Measurements from ENCODE around the gene CTDP1. TPM values are rescaled to one million over a fixed set of nuclear protein-coding genes. Genes with fewer than 3 reads are reported as not detected.
"Not testable (repeated sequence)": the region's sequence is repeated elsewhere in the genome, so short reads cannot be mapped to it uniquely, and the experiment has no call there.

The CTDP1 gene
- total RNA-seq, 4 donors from 2014 or later, result 18.1 to 40.5 (median 25.7) TPM

- TF ChIP-seq EP300 (IDR thresholded peaks at IDR 0.05), result no peak
- no peak for TF ChIP-seq POLR2A (IDR thresholded peaks at IDR 0.05)
- no peak for TF ChIP-seq CTCF (IDR thresholded peaks at IDR 0.05)
- DNase-seq (ENCODE audit: low spot score in 2 of 2), result no peak
- H3K9me3 ChIP-seq, result peaks cover 0 to 20% (median 0%) of the 10 kb centered on the region in 4 donors
- H3K4me1 ChIP-seq, result no peaks in the 10 kb centered on the region
- no peaks in the 10 kb centered on the region for H3K27me3 ChIP-seq
- peaks cover 0 to 88% (median 45%) of the 10 kb centered on the region in 3 donors for H3K36me3 ChIP-seq
- no peak overlapping the region for H3K4me3 ChIP-seq
- WGBS, 2 donors, result 96 to 97% methylated on average over 33 of the region's 33 CpGs
- H3K27ac ChIP-seq, result no peak overlapping the region
These were observed 47.6 kb downstream of the CTDP1 start for GRCh38 chr18:79727211-79727610.

GRCh38 chr18:79728931-79729586, 49.5 kb downstream of the CTDP1 start:
- WGBS, 2 donors, result 94 to 99% methylated on average over 35 of the region's 35 CpGs
- TF ChIP-seq CTCF (IDR thresholded peaks at IDR 0.05) (no peak), EP300 (IDR thresholded peaks at IDR 0.05) (no peak), POLR2A (IDR thresholded peaks at IDR 0.05) (no peak)
- Histone ChIP-seq H3K4me1 (no peaks in the 10 kb centered on the region), H3K27me3 (no peaks in the 10 kb centered on the region), H3K4me3 (no peak overlapping the region), H3K36me3 (peaks cover 0 to 87% (median 45%) of the 10 kb centered on the region in 3 donors), H3K9me3 (peaks cover 0 to 32% (median 0%) of the 10 kb centered on the region in 4 donors), H3K27ac (no peak overlapping the region)
- DNase-seq (ENCODE audit: low spot score in 2 of 2), result no peak

- no peak for DNase-seq (ENCODE audit: low spot score in 2 of 2)
- Histone ChIP-seq H3K9me3 (peaks cover 0 to 32% (median 0%) of the 10 kb centered on the region in 4 donors), H3K4me3 (no peak overlapping the region), H3K27ac (no peak overlapping the region), H3K27me3 (no peaks in the 10 kb centered on the region), H3K4me1 (no peaks in the 10 kb centered on the region), H3K36me3 (peaks cover 0 to 87% (median 45%) of the 10 kb centered on the region in 3 donors)
- no peak for TF ChIP-seq POLR2A (IDR thresholded peaks at IDR 0.05)
- no peak for TF ChIP-seq EP300 (IDR thresholded peaks at IDR 0.05)
- no peak for TF ChIP-seq CTCF (IDR thresholded peaks at IDR 0.05)
- WGBS, 2 donors, result 97 to 100% methylated on average over 5 to 12 of the region's 12 CpGs
These were observed 50.0 kb downstream of the CTDP1 start for GRCh38 chr18:79729611-79730010.

GRCh38 chr18:79730804-79731203, 51.2 kb downstream of the CTDP1 start:
- Histone ChIP-seq H3K36me3 (peaks cover 0 to 87% (median 35%) of the 10 kb centered on the region in 3 donors), H3K4me1 (no peaks in the 10 kb centered on the region), H3K27me3 (no peaks in the 10 kb centered on the region), H3K9me3 (peaks cover 0 to 37% (median 0%) of the 10 kb centered on the region in 4 donors), H3K27ac (no peak overlapping the region), H3K4me3 (no peak overlapping the region)
- 85 to 90% methylated on average over 7 to 10 of the region's 11 CpGs for WGBS, 2 donors
- no peak for TF ChIP-seq POLR2A (IDR thresholded peaks at IDR 0.05)
- no peak for TF ChIP-seq CTCF (IDR thresholded peaks at IDR 0.05)
- no peak for TF ChIP-seq EP300 (IDR thresholded peaks at IDR 0.05)
- DNase-seq (ENCODE audit: low spot score in 2 of 2), result no peak

- Histone ChIP-seq H3K36me3 (peaks cover 0 to 93% (median 28%) of the 10 kb centered on the region in 3 donors), H3K9me3 (peaks cover 0 to 37% (median 0%) of the 10 kb centered on the region in 4 donors)
- H3K27me3 ChIP-seq; H3K4me3 ChIP-seq; DNase-seq (ENCODE audit: low spot score in 2 of 2); H3K4me1 ChIP-seq; H3K27ac ChIP-seq: not testable (repeated sequence)
- 90 to 95% methylated on average over 16 to 17 of the region's 17 CpGs for WGBS, 2 donors
These were observed 52.5 kb downstream of the CTDP1 start for GRCh38 chr18:79731881-79732720.

All from tibial nerve (tissue), 4 donors.